Measurements from ENCODE around the gene DHRS4. TPM values are rescaled to one million over a fixed set of nuclear protein-coding genes. Genes with fewer than 3 reads are reported as not detected.

Gene DHRS4
- total and polyA plus RNA-seq, 2 of the 13 experiments (the other 11 are each of a cell fraction or from before 2014, with no cell fraction given) = 23.9 to 45.1 TPM

DNA sequence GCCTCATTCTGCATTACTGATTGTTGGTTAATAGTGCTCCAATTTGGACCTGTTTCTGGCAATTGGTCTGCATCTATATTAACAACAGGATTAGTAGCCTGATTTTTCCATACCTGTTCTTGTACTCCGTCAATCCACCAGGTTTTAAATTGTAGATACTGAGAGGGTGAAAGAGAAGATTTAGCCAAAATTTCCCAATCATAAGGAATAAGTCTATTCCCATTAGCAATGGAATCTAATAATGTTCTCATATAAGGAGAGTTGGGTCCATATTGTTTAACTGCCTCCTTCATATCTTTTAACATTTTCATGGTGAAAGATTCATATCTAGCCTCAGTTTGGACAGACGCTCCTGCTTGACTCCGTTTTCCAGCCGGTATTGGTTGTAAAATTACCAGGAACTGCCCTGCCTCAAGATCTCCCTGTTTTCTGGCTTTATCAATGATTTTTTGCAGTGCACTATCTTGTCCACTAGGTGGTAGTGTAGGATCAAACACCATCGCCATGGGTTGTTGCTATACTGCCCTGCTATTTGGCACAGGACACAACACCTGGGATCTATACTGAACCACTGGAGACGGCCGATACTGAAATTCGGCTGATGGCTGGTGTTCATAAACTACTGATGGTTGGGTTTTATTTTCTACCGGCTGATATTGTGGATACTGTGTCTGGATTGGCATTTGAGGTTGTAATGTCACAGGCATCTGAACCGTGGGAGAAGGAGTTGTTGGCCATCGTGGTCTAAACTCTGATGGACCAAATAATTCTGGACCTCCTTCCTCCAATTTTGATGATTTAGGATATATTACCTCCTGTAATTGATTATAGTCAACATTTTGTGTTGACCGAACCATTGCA is 60.3 kb downstream of the DHRS4 start (continued):
- TF ChIP-seq, protein P1, sequence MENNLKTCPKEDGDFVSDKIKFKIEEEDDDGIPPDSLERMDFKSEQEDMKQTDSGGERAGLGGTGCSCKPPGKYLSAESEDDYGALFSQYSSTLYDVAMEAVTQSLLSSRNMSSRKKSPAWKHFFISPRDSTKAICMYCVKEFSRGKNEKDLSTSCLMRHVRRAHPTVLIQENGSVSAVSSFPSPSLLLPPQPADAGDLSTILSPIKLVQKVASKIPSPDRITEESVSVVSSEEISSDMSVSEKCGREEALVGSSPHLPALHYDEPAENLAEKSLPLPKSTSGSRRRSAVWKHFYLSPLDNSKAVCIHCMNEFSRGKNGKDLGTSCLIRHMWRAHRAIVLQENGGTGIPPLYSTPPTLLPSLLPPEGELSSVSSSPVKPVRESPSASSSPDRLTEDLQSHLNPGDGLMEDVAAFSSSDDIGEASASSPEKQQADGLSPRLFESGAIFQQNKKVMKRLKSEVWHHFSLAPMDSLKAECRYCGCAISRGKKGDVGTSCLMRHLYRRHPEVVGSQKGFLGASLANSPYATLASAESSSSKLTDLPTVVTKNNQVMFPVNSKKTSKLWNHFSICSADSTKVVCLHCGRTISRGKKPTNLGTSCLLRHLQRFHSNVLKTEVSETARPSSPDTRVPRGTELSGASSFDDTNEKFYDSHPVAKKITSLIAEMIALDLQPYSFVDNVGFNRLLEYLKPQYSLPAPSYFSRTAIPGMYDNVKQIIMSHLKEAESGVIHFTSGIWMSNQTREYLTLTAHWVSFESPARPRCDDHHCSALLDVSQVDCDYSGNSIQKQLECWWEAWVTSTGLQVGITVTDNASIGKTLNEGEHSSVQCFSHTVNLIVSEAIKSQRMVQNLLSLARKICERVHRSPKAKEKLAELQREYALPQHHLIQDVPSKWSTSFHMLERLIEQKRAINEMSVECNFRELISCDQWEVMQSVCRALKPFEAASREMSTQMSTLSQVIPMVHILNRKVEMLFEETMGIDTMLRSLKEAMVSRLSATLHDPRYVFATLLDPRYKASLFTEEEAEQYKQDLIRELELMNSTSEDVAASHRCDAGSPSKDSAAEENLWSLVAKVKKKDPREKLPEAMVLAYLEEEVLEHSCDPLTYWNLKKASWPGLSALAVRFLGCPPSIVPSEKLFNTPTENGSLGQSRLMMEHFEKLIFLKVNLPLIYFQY (CRISPR knock-in tag; IDR thresholded peaks at IDR 0.05; ENCODE audit: borderline replicate concordance) = peak; percentile 61; the same call in 1 of the 2 replicates
- peak; percentile 14; the same call in 1 of the 2 replicates for TF ChIP-seq MTF1 (CRISPR knock-in tag; IDR thresholded peaks at IDR 0.05)
- TF ChIP-seq ZFYVE20 (CRISPR knock-in tag; IDR thresholded peaks at IDR 0.05; ENCODE audit: borderline replicate concordance, low read depth) = no peak
- no peak; the same call in 1 of the 2 replicates for TF ChIP-seq TOE1 (CRISPR knock-in tag; IDR thresholded peaks at IDR 0.05)
- no peak for TF ChIP-seq RFX1 (IDR thresholded peaks at IDR 0.05)
- TF ChIP-seq, protein P2, sequence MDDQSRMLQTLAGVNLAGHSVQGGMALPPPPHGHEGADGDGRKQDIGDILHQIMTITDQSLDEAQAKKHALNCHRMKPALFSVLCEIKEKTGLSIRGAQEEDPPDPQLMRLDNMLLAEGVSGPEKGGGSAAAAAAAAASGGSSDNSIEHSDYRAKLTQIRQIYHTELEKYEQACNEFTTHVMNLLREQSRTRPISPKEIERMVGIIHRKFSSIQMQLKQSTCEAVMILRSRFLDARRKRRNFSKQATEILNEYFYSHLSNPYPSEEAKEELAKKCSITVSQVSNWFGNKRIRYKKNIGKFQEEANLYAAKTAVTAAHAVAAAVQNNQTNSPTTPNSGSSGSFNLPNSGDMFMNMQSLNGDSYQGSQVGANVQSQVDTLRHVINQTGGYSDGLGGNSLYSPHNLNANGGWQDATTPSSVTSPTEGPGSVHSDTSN (CRISPR knock-in tag; IDR thresholded peaks at IDR 0.05; ENCODE audit: borderline replicate concordance) = no peak
- no peak for TF ChIP-seq ZNF460 (CRISPR knock-in tag; IDR thresholded peaks at IDR 0.05; ENCODE audit: borderline replicate concordance)
- 0 out of 2 replicates have a peak, but pooled peaks have one; percentile 21 for TF ChIP-seq PHF8 (CRISPR knock-in tag; IDR thresholded peaks at IDR 0.05)
- TF ChIP-seq ZNF83 (CRISPR knock-in tag; IDR thresholded peaks at IDR 0.05; ENCODE audit: borderline replicate concordance) = no peak
- no peak; the same call in 1 of the 2 replicates for TF ChIP-seq ZNF589 (CRISPR knock-in tag; conservative IDR thresholded peaks at IDR 0.05)
- TF ChIP-seq ZSCAN21 (CRISPR knock-in tag; IDR thresholded peaks at IDR 0.05; ENCODE audit: borderline replicate concordance) = no peak
- TF ChIP-seq, protein P3, sequence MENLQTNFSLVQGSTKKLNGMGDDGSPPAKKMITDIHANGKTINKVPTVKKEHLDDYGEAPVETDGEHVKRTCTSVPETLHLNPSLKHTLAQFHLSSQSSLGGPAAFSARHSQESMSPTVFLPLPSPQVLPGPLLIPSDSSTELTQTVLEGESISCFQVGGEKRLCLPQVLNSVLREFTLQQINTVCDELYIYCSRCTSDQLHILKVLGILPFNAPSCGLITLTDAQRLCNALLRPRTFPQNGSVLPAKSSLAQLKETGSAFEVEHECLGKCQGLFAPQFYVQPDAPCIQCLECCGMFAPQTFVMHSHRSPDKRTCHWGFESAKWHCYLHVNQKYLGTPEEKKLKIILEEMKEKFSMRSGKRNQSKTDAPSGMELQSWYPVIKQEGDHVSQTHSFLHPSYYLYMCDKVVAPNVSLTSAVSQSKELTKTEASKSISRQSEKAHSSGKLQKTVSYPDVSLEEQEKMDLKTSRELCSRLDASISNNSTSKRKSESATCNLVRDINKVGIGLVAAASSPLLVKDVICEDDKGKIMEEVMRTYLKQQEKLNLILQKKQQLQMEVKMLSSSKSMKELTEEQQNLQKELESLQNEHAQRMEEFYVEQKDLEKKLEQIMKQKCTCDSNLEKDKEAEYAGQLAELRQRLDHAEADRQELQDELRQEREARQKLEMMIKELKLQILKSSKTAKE (CRISPR knock-in tag; IDR thresholded peaks at IDR 0.05; ENCODE audit: borderline replicate concordance) = no peak
- no peak for TF ChIP-seq HNRNPUL1 (IDR thresholded peaks at IDR 0.05; ENCODE audit: low read depth, low read length)
- TF ChIP-seq NPAS2 (CRISPR knock-in tag; IDR thresholded peaks at IDR 0.05; ENCODE audit: borderline replicate concordance) = no peak
